AG20443 (cell line): Measurements from ENCODE around the gene GAPVD1.
"Not testable (repeated sequence)": the region's sequence is repeated elsewhere in the genome, so short reads cannot be mapped to it uniquely, and the experiment has no call there.

ENCODE experiments used
- DNase-seq: peaks from one replicate; pipeline ENCODE4 v3.0.0; 2012; ENCODE audit warnings: low spot score, mixed read lengths

The GAPVD1 gene

GRCh38 chr9:125261501-125262293 lies at the start of gene GAPVD1:
TSS of gene GAPVD1 (plus strand) at chr9:125261826. CDS start at chr9:125298922, 37,096 bp downstream.
- peak; percentile 100 for DNase-seq

- DNase-seq, result no peak
These were observed 47.4 kb upstream of the GAPVD1 start for GRCh38 chr9:125214186-125214585.

GRCh38 chr9:125218621-125219020 lies 43.0 kb upstream of the GAPVD1 start:
- no peak for DNase-seq

- DNase-seq, result not testable (repeated sequence)
These were observed 36.8 kb upstream of the GAPVD1 start for GRCh38 chr9:125224858-125225257.

- DNase-seq, result no peak
These were observed 33.9 kb upstream of the GAPVD1 start for GRCh38 chr9:125227761-125228160.

- peak; percentile 87 for DNase-seq
These were observed 27.9 kb upstream of the GAPVD1 start for GRCh38 chr9:125233678-125234077.

- not testable (repeated sequence) for DNase-seq
These were observed 27.5 kb upstream of the GAPVD1 start for GRCh38 chr9:125234099-125234498.

- no peak for DNase-seq
These were observed 25.7 kb upstream of the GAPVD1 start for GRCh38 chr9:125235804-125236519.

- not testable (repeated sequence) for DNase-seq
These were observed 25.0 kb upstream of the GAPVD1 start for GRCh38 chr9:125236520-125237159.

- DNase-seq, result no peak
These were observed 23.3 kb upstream of the GAPVD1 start for GRCh38 chr9:125238127-125238914.

GRCh38 chr9:125238915-125239446 lies 22.6 kb upstream of the GAPVD1 start:
- DNase-seq, result no peak

- no peak for DNase-seq
These were observed 21.7 kb upstream of the GAPVD1 start for GRCh38 chr9:125239631-125240597.

GRCh38 chr9:125240649-125240999 lies 21.0 kb upstream of the GAPVD1 start:
- DNase-seq, result peak; percentile 24

GRCh38 chr9:125241000-125241862 lies 20.4 kb upstream of the GAPVD1 start, which contains the start of gene HSPA5:
TSS of gene HSPA5 (minus strand) at chr9:125241343. CDS start at chr9:125241126, 217 bp downstream.
- peak; percentile 97 for DNase-seq

GRCh38 chr9:125241863-125242739 lies 19.5 kb upstream of the GAPVD1 start:
- peak; percentile 30 for DNase-seq

- no peak for DNase-seq
These were observed 17.8 kb upstream of the GAPVD1 start for GRCh38 chr9:125243792-125244260.

GRCh38 chr9:125246261-125246667 lies 15.4 kb upstream of the GAPVD1 start:
- DNase-seq, result no peak

- no peak for DNase-seq
These were observed 7.4 kb upstream of the GAPVD1 start for GRCh38 chr9:125254231-125254630.
